Parathyroid adenoma (tissue), 2 donors: ENCODE results near the gene MAP1LC3B.

Source experiments
- H2AFZ ChIP-seq: fragments of 300-600 bp; sonication (generic); one replicate; pipeline ENCODE4 v1.7.0; 2017; ENCODE audit warnings: antibody characterized with exemption, mild to moderate bottlenecking
- H3K27ac ChIP-seq: fragments of 300-600 bp; sonication (generic); one replicate; pipeline ENCODE4 v1.7.0; 2017
- H3K27me3 ChIP-seq: fragments of 300-600 bp; sonication (generic); one replicate; pipeline ENCODE4 v1.7.0; 2017; ENCODE audit warnings: low read length; ENCODE audit not compliant: control insufficient read depth, insufficient read depth
- H3K36me3 ChIP-seq: fragments of 300-600 bp; sonication (generic); one replicate; pipeline ENCODE4 v1.7.0; 2017; ENCODE audit warnings: low read length; ENCODE audit not compliant: control insufficient read depth, insufficient read depth
- H3K4me1 ChIP-seq: fragments of 300-600 bp; sonication (generic); one replicate; pipeline ENCODE4 v1.7.0; 2017; ENCODE audit warnings: control low read depth
- H3K4me2 ChIP-seq: fragments of 300-600 bp; sonication (generic); one replicate; pipeline ENCODE4 v1.7.0; 2017; ENCODE audit warnings: low read length
- H3K4me3 ChIP-seq: fragments of 300-600 bp; sonication (generic); one replicate; pipeline ENCODE4 v1.7.0; 2017; ENCODE audit warnings: low read depth, low read length
- H3K79me2 ChIP-seq: fragments of 300-600 bp; sonication (generic); one replicate; pipeline ENCODE4 v1.7.0; 2017; ENCODE audit warnings: control low read depth
- H3K9ac ChIP-seq: fragments of 300-600 bp; sonication (generic); one replicate; pipeline ENCODE4 v1.7.0; 2017; ENCODE audit warnings: mild to moderate bottlenecking
- H3K9me3 ChIP-seq: fragments of 300-600 bp; sonication (generic); one replicate; pipeline ENCODE4 v1.7.0; 2017; ENCODE audit warnings: low read length; ENCODE audit not compliant: control insufficient read depth
- CTCF ChIP-seq: fragments of 300-600 bp; sonication (generic); IDR thresholded peaks from one replicate; pipeline ENCODE4 v1.7.0; 2017; ENCODE audit warnings: antibody characterized with exemption, mild to moderate bottlenecking
- donor health status: primary hyperparathyroidism.

Gene MAP1LC3B

GRCh38 chr16:87437327-87437726 lies 45.2 kb downstream of the MAP1LC3B start:
- H3K4me2 ChIP-seq, result no peak overlapping the region
- no peak overlapping the region for H3K9ac ChIP-seq
- H3K4me1 ChIP-seq, result no peaks in the 10 kb centered on the region
- H3K9me3 ChIP-seq, result no peaks in the 10 kb centered on the region
- H2AFZ ChIP-seq, result no peak overlapping the region
- no peak overlapping the region for H3K27ac ChIP-seq
- peaks cover 62% of the 10 kb centered on the region for H3K79me2 ChIP-seq
- H3K4me3 ChIP-seq, result no peak overlapping the region
- H3K27me3 ChIP-seq, result no peaks in the 10 kb centered on the region
- no peaks in the 10 kb centered on the region for H3K36me3 ChIP-seq
- no peak for TF ChIP-seq CTCF

GRCh38 chr16:87437911-87438610 lies 45.9 kb downstream of the MAP1LC3B start:
- H2AFZ ChIP-seq, result no peak overlapping the region
- no peaks in the 10 kb centered on the region for H3K27me3 ChIP-seq
- no peak overlapping the region for H3K4me2 ChIP-seq
- no peak overlapping the region for H3K4me3 ChIP-seq
- no peaks in the 10 kb centered on the region for H3K9me3 ChIP-seq
- no peak overlapping the region for H3K9ac ChIP-seq
- TF ChIP-seq CTCF, result no peak
- no peak overlapping the region for H3K27ac ChIP-seq
- no peaks in the 10 kb centered on the region for H3K36me3 ChIP-seq
- peaks cover 60% of the 10 kb centered on the region for H3K79me2 ChIP-seq
- no peaks in the 10 kb centered on the region for H3K4me1 ChIP-seq

GRCh38 chr16:87438611-87438985 lies 46.5 kb downstream of the MAP1LC3B start:
- H3K9ac ChIP-seq, result no peak overlapping the region
- H3K4me2 ChIP-seq, result no peak overlapping the region
- H3K36me3 ChIP-seq, result no peaks in the 10 kb centered on the region
- no peaks in the 10 kb centered on the region for H3K4me1 ChIP-seq
- H3K27me3 ChIP-seq, result no peaks in the 10 kb centered on the region
- TF ChIP-seq CTCF, result no peak
- no peak overlapping the region for H3K4me3 ChIP-seq
- H3K9me3 ChIP-seq, result no peaks in the 10 kb centered on the region
- peaks cover 61% of the 10 kb centered on the region for H3K79me2 ChIP-seq
- no peak overlapping the region for H2AFZ ChIP-seq
- no peak overlapping the region for H3K27ac ChIP-seq

- no peaks in the 10 kb centered on the region for H3K9me3 ChIP-seq
- peaks cover 51% of the 10 kb centered on the region for H3K79me2 ChIP-seq
- H3K27me3 ChIP-seq, result no peaks in the 10 kb centered on the region
- no peak overlapping the region for H3K9ac ChIP-seq
- H3K4me2 ChIP-seq, result no peak overlapping the region
- H3K27ac ChIP-seq, result no peak overlapping the region
- H2AFZ ChIP-seq, result no peak overlapping the region
- no peaks in the 10 kb centered on the region for H3K4me1 ChIP-seq
- no peaks in the 10 kb centered on the region for H3K36me3 ChIP-seq
- no peak overlapping the region for H3K4me3 ChIP-seq
- TF ChIP-seq CTCF, result no peak
Observed at GRCh38 chr16:87439926-87440325, 47.8 kb downstream of the MAP1LC3B start.

- Histone ChIP-seq H2AFZ (no peak overlapping the region), H3K4me1 (no peaks in the 10 kb centered on the region), H3K9me3 (no peaks in the 10 kb centered on the region), H3K4me3 (no peak overlapping the region), H3K79me2 (peaks cover 33% of the 10 kb centered on the region), H3K36me3 (no peaks in the 10 kb centered on the region), H3K9ac (no peak overlapping the region), H3K4me2 (no peak overlapping the region), H3K27ac (no peak overlapping the region), H3K27me3 (no peaks in the 10 kb centered on the region)
- TF ChIP-seq CTCF, result no peak
Observed at GRCh38 chr16:87441886-87442580, 49.9 kb downstream of the MAP1LC3B start.
